Fibroblast of skin of right biceps (primary cell): ENCODE measurements around the gene PABPN1L.

Experiments used
- DNase-seq: peaks from one replicate; pipeline ENCODE4 v3.0.0-alpha.2; 2013

PABPN1L gene

DNA sequence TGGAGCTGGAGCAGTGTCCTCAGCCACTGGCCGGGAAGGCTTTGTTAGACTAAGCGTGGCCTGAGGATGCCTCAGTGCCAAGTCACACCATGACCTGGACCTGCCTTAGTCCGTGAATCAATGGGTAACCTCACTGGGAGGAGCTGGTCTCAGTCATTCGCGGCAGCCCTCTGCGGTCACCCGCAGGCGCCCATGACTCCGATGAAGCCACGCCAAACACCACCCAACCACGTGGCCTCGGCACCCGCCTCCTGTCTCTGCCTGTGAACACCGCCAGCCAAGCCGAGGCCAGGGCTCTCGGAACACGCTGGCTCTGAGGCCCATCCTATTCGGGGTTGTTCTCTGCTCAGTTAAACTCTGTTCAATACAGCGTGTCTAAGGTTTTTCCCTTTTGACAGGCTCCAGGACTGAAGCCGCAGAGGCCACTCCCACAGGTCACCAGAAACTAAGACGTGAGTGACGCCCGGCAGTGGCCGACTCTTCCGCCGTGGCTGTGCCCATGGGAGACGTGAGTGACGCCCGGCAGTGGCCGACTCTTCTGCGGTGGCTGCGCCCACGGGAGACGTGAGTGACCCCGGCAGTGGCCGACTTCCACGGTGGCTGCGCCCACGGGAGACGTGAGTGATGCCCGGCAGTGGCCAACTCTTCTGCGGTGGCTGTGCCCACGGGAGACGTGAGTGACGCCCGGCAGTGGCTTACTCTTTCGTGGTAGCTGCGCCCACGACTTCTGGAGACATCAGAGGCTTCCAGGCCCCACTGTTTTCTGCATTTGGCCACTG is 16.8 kb upstream of the PABPN1L start:
- no peak for DNase-seq

DNA sequence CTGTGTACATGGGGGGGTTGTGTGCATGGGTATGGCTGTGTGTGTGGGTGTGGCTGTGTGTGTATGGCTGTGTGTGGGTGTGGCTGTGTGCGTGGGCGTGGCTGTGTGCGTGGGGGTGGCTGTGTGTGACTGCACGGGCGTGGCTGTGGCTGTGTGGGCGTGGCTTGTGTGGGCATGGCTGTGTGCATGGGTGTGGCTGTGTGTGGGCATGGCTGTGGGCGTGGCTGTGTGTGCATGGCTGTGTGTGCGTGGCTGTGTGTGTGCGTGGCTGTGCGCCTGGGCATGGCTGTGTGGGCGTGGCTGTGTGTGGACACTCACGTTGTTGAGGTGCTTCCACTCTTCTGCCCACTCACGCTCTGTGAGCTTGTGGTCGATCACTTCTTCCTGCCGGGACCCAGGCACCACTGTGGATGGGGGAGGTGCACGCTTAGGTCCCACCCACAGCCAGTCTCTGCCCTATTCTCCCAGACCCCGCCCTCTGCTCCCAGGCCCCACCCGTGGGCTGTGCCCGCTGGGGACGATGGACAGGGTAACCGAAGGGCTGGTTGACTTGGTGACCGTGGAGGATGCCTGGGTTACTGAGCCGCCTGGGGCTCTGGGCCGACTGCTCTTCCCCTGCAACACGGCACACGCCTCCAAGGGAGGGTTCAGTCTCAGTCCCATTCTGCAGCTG is 16.0 kb upstream of the PABPN1L start:
- no peak for DNase-seq

- DNase-seq = no peak
Observed at GRCh38 chr16:88881675-88882357, 15.4 kb upstream of the PABPN1L start.

DNA sequence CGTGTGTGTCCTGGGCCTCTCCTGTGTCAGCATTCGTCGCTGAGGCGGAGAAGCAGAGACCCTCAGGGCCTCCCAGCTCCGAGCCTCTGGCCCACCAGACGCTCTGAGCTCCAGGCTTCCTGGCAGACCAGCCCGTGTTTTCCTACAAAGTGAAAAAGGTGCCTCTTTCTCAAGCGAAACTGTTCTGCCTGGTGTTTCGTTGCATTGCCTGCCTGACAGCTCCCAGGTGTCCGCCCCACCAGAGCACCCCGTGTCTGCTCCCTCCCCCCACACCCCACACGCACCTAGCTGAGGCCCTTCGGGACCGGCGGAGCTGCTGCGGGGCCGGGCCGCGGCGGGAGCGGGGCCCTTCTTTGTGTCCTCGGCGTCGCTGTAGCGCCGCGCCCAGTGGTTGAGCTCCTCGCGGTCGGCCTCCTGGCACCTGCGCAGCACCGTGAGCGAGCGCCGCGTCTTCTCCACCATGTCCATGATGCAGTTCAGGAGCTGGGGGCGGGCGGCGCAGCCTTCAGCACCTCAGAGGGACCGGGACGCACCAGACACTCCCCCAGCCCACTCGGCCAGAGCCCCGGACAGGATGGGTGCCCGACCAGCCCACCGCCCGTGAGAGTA is 14.7 kb upstream of the PABPN1L start:
- no peak for DNase-seq

GRCh38 chr16:88880226-88881006 is 14.0 kb upstream of the PABPN1L start:
- no peak for DNase-seq

DNA sequence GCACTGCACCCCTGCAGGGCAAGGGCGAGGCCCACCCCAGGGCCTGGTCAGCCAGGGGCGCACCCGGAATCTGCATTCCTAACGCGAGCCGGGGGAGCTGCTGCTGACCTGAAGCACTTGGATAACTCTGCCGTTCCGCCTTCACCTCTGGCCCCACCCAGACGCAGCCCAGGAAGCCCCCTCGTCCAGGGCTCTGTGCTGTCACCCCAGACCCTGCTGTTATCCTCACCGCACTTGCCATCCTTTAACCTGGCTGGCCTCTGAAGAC is 13.3 kb upstream of the PABPN1L start:
- DNase-seq = no peak

DNA sequence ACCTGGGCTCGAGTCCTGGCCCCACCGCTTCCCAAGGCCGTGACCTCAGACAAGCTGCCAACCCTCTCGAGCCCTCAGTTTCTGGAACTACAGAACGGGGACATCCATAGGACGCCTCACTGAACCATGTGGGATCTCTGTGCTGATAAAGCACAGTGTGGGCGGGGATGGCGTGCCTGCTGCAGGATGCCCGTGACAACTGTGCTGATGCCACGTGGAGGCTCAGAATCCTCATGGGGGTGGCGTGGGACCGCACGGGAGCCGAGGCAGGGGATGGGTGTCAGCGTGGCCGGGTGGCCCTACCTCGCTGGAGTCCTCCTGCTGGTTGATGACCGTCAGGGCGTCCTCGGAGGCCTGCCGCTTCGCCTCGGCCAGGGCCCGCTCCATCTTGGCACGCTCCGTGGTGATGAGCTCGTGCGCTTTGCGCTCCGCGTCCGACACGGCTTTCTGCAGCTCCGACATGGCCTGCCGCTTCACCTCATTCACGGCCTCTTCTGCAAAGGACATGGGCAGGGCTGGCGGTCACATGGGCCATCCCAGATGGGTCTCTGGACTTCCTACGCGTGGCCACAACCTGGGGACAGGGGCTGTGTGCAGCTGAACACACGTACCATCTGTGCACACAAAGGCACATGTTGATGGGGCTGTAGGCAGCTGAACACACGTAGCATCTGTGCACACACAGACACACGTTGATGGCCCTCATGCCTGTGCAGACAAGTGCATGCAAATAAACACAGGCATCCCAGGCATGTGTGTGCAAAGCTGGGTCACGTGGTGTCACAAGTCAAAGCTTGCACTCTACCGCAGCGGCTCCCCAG is 12.7 kb upstream of the PABPN1L start:
- no peak for DNase-seq

DNA sequence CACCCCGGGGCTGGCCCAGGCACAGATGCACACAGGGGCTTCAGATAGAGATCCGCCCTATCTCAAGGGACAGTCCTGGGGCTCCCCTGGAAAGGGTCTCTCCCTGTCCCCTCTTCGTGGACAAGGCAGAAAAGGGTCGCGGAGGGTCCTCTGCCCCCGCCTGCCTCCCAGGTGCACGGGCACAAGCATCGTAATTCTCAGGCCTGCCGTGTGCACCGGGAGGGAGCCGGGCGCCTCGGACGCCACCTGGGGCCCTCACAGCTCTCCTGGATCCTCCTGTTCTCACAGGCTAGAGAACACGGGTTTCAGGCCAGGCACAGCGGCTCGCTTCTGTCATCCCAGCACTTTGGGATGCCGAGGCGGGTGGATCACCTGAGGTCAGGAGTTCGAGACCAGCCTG is 11.9 kb upstream of the PABPN1L start:
- no peak for DNase-seq

DNA sequence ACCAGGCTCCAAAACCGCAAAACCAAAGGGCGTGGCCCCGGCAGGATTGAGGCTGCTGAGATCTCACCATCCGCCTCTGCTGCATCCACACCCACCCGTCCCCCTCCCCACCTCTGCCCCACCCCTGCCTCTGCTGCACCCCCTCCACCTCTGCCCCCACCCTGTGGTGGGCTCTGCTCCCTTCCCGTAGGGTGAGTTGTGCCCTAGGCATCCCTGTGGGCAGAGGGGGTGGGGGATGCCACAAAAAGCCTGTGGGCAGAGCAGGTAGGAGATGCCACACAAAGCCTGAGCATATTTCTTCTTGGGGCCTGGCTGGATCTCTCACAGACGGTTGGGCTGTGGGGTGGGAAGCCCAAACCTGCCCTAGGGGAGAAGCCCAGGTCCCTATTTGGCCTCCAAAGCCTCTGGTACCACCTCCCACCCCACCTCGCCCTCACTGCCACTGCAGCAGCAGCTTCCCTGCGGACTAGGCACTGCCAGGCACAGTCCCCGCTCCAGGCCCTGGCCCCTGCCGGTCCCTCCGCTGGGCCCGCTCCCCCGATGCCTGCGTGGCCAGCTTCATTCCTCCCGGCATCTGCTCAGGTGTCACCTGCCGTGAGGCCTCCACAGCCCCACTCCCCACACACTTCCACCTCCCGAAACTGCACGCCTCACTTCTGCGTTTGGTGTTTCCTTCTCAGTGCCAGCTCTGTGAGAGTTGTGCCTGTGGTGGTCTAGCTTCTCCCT is 11.3 kb upstream of the PABPN1L start:
- no peak for DNase-seq

GRCh38 chr16:88876942-88877526 is 10.6 kb upstream of the PABPN1L start:
- DNase-seq = no peak

GRCh38 chr16:88875703-88876234 is 9.3 kb upstream of the PABPN1L start:
- no peak for DNase-seq

DNA sequence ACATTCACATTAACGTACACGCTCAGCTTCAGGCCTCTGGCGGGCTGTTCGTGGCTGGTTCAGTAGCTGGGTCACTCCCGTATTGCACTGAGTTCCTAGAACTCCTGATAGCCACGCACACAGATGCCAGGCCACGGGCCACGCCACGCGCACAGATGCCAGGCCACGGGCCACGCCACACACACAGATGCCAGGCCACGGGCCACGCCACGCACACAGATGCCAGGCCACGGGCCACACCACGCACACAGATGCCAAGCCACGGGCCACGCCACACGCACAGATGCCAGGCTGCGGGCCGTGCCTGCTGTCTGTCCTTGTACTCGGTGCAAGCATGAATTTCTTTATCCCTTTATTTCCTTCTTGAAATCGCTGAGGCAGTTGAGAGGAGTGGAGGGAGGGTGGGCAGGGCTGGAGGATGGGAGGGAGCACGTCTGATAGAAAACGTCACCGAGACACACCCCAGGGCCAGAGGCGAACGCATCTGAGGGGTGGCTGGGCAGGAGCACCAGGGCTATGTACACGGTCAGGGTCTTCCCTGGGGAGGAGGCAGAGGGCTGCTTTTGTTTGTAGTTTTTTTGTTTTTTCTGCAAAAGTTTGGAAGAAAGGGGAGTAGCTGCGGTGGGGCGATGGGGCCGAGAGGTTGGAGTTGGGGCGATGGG is 8.6 kb upstream of the PABPN1L start:
- no peak for DNase-seq

DNA sequence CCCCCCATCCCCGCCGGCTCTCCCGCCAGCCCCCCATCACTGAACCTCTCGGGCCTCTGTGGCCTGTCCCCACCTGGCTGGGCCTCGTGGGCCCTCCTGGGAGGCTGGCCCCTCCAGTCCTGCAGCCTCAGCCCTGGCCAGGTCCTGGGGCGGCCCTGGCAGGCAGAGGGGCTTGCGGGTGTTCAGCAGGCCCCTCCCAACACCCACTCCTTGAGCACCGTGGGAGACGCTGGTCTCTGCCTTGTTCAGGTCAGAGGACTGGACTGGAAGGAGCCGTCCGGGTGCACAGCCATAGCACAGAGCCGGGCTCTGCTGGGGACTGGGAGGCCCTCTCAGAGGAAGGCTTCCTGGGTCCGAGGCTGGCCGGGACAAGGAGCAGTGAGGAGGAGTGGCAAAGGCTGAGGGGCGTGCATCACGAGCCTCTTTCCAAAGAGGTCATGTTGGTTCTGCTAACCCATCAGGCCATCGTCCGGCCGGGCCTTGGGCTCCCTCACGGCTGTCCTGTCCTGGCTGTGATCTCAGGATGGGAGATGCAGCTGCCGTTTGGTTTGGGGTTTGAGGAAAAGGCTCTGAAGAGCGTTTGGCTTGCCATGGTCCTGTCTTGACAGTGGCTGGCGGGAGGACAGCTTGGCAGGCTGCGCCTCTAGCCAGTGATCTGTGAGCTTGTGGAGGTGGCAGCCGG is 6.3 kb upstream of the PABPN1L start:
- no peak for DNase-seq

- no peak for DNase-seq
Observed at GRCh38 chr16:88871730-88872416, 5.4 kb upstream of the PABPN1L start.

DNA sequence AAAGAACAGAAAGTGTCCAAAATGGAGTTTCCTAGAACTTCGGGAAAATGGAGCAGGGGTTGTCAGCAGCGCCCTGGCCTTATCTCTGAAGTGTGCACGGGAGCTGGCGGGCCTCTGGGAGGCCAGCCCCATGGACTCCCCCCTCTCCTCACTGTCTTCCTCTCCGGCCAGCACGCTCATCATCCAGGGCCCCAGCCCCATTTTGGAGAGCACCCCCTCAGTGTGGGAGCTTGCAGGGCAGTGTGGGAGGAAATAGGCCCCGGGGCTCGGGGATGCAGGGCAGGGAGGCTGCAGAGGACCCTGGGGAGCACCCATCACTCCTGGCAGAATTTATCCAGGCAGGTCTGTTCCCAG is 4.9 kb upstream of the PABPN1L start:
- no peak for DNase-seq

- DNase-seq = no peak
Observed at GRCh38 chr16:88870608-88871348, 4.3 kb upstream of the PABPN1L start.

DNA sequence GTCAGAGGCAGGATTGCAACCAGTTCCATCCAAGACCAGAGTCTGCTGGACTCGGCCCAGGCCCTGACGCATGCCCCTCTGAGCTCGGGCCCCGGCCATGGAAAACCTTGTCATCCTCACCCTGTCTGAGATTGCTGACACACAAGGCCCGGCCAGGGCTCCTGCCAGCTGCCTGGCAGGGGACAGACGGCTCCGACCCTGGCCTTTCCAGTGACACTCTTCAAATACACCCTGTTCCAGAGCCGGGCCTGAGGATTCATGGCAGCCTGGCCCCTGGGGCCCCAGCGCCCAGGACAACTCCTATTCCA is 3.2 kb upstream of the PABPN1L start:
- DNase-seq = no peak

DNA sequence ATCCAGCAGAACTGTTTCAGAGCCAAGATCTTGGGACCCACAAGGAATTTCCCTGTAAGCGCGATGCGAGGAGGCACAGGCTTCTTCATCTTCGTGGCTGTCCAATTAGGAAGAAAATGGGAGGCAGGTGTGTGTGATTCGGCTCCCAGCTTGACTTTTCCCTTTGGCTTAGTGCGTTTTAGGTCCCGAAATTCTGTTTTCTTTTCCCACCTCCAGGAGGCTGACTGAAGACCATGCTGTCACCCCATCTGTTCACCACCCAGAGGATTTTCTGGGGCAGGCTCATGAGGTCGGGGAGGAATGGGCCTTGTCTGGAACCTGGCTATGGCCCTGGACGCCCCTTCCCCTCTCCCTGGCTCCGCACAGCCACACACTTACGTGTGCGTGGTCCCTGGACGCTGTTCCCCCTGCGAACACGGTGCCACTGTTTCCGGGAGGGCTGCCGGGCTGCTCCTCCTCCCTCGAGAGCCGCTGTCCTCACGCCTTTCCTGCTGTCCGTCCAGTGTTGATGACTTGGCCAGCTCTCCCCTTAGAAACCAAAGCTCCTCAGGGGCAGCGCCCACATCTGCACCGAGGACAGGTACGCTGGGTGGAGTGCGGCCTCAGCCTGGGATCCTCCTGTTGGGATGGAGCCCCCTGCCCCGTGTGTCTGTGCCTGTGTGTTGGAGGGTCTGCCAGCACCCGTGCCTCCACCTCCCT is 2.7 kb upstream of the PABPN1L start:
- no peak for DNase-seq
